SK-N-SH treated with all-trans-retinoic acid at 6 μM for 48 hours (cell line): ENCODE measurements around the gene TMEM9B.
"Not testable (repeated sequence)": the region's sequence is repeated elsewhere in the genome, so short reads cannot be mapped to it uniquely, and the experiment has no call there.

Source experiments
- ATAC-seq: fragments of 200-7000 bp; cut with Tn5 transposase; 3 replicates; pipeline ENCODE4 v1.9.1; 2020; ENCODE audit warnings: mild to moderate bottlenecking, moderate library complexity
- ARNTL ChIP-seq: fragments of 450-650 bp; formaldehyde crosslinking; IDR thresholded peaks from 2 replicates; pipeline ENCODE4 v1.5.0; 2020; ENCODE audit warnings: low read depth, mild to moderate bottlenecking, moderate library complexity, borderline replicate concordance
- BACH2 ChIP-seq: fragments of 250-450 bp; sonication (Bioruptor Pico); IDR thresholded peaks from 2 replicates; pipeline ENCODE4 v1.9.0; 2021; ENCODE audit warnings: mild to moderate bottlenecking, borderline replicate concordance
- CREB5 ChIP-seq: fragments of 250-450 bp; sonication (Bioruptor Pico); IDR thresholded peaks from 2 replicates; pipeline ENCODE4 v1.5.1; 2020; ENCODE audit warnings: low read depth, mild to moderate bottlenecking, moderate library complexity
- CSDC2 ChIP-seq: fragments of 250-450 bp; sonication (Bioruptor Pico); IDR thresholded peaks from 2 replicates; pipeline ENCODE4 v1.5.0; 2020; ENCODE audit warnings: mild to moderate bottlenecking, moderate library complexity
- ESRRG ChIP-seq: fragments of 250-450 bp; sonication (Bioruptor Pico); IDR thresholded peaks from 2 replicates; pipeline ENCODE4 v1.6.1; 2021; ENCODE audit warnings: mild to moderate bottlenecking
- GLIS3 ChIP-seq: fragments of 250-450 bp; sonication (Bioruptor Pico); IDR thresholded peaks from 2 replicates; pipeline ENCODE4 v1.5.0; 2020; ENCODE audit warnings: mild to moderate bottlenecking, moderate library complexity
- ISL1 ChIP-seq: fragments of 250-450 bp; sonication (Bioruptor Pico); IDR thresholded peaks from 2 replicates; pipeline ENCODE4 v2.1.2; 2022; ENCODE audit warnings: mild to moderate bottlenecking, moderate library complexity
- OSR1 ChIP-seq: fragments of 250-450 bp; sonication (Bioruptor Pico); IDR thresholded peaks from 2 replicates; pipeline ENCODE4 v1.8.0; 2022; ENCODE audit warnings: moderate library complexity, mild to moderate bottlenecking, inconsistent platforms
- PATZ1 ChIP-seq: fragments of 250-450 bp; sonication (Bioruptor Pico); IDR thresholded peaks from 2 replicates; pipeline ENCODE4 v1.8.0; 2020; ENCODE audit warnings: mild to moderate bottlenecking, moderate library complexity, borderline replicate concordance
- POU6F1 ChIP-seq: fragments of 250-450 bp; sonication (Bioruptor Pico); IDR thresholded peaks from 2 replicates; pipeline ENCODE4 v1.8.0; 2021; ENCODE audit warnings: low read depth, mild to moderate bottlenecking, moderate library complexity, borderline replicate concordance
- PPARA ChIP-seq: fragments of 250-450 bp; sonication (Bioruptor Pico); IDR thresholded peaks from 2 replicates; pipeline ENCODE4 v1.5.0; 2020; ENCODE audit warnings: mild to moderate bottlenecking, borderline replicate concordance
- RARB ChIP-seq: fragments of 250-450 bp; sonication (Bioruptor Pico); IDR thresholded peaks from 2 replicates; pipeline ENCODE4 v1.8.0; 2021; ENCODE audit warnings: mild to moderate bottlenecking, moderate library complexity
- SNAI2 ChIP-seq: fragments of 250-450 bp; sonication (Bioruptor Pico); IDR thresholded peaks from 2 replicates; pipeline ENCODE4 v1.5.0; 2020; ENCODE audit warnings: mild to moderate bottlenecking, moderate library complexity
- TCF4 ChIP-seq: fragments of 250-450 bp; sonication (Bioruptor Pico); IDR thresholded peaks from 2 replicates; pipeline ENCODE4 v1.8.0; 2021; ENCODE audit warnings: mild to moderate bottlenecking, moderate library complexity, borderline replicate concordance
- TOX ChIP-seq: fragments of 250-450 bp; sonication (Bioruptor Pico); IDR thresholded peaks from 2 replicates; pipeline ENCODE4 v1.8.0; 2021; ENCODE audit warnings: mild to moderate bottlenecking, moderate library complexity, borderline replicate concordance
- TSHZ2 ChIP-seq: fragments of 250-450 bp; sonication (Bioruptor Pico); IDR thresholded peaks from 2 replicates; pipeline ENCODE4 v1.5.0; 2020; ENCODE audit warnings: mild to moderate bottlenecking, moderate library complexity
- ZC3H10 ChIP-seq: fragments of 250-450 bp; sonication (Bioruptor Pico); IDR thresholded peaks from 2 replicates; pipeline ENCODE4 v1.5.1; 2021; ENCODE audit warnings: mild to moderate bottlenecking, moderate library complexity
- ZFP3 ChIP-seq: fragments of 250-450 bp; sonication (Bioruptor Pico); IDR thresholded peaks from 2 replicates; pipeline ENCODE4 v1.5.0; 2020; ENCODE audit warnings: mild to moderate bottlenecking, moderate library complexity
- ZFP30 ChIP-seq: fragments of 450-650 bp; formaldehyde crosslinking; IDR thresholded peaks from 2 replicates; pipeline ENCODE4 v1.5.0; 2022; ENCODE audit warnings: mild to moderate bottlenecking, moderate library complexity
- ZNF565 ChIP-seq: fragments of 450-650 bp; formaldehyde crosslinking; conservative IDR thresholded peaks from 2 replicates; pipeline ENCODE4 v1.5.0; 2020; ENCODE audit warnings: low read depth, mild to moderate bottlenecking, moderate library complexity
- ZNF70 ChIP-seq: fragments of 450-650 bp; formaldehyde crosslinking; IDR thresholded peaks from 2 replicates; pipeline ENCODE4 v1.5.0; 2020; ENCODE audit warnings: mild to moderate bottlenecking, moderate library complexity

TMEM9B gene

GRCh38 chr11:8987446-8987845, 23.2 kb upstream of the TMEM9B start:
- ATAC-seq: no peak
- TF ChIP-seq POU6F1 (CRISPR knock-in tag): no peak
- no peak for TF ChIP-seq ZC3H10
- TF ChIP-seq PPARA (CRISPR knock-in tag): no peak
- no peak for TF ChIP-seq GLIS3
- TF ChIP-seq RARB (CRISPR knock-in tag): no peak
- no peak for TF ChIP-seq ESRRG (CRISPR knock-in tag)
- no peak for TF ChIP-seq ZFP3 (CRISPR knock-in tag)
- TF ChIP-seq OSR1 (CRISPR knock-in tag): no peak
- TF ChIP-seq BACH2 (CRISPR knock-in tag): no peak
- no peak for TF ChIP-seq ZNF70 (CRISPR knock-in tag)
- TF ChIP-seq TCF4 (CRISPR knock-in tag): no peak
- TF ChIP-seq ARNTL (CRISPR knock-in tag): no peak
- TF ChIP-seq ZFP30: no peak
- no peak for TF ChIP-seq CREB5

GRCh38 chr11:8986772-8987171, 22.5 kb upstream of the TMEM9B start:
- ATAC-seq: not testable (repeated sequence)

- ATAC-seq: no peak
- TF ChIP-seq ISL1 (CRISPR knock-in tag) (no peak), ZNF70 (CRISPR knock-in tag) (no peak), SNAI2 (CRISPR knock-in tag) (no peak), PPARA (CRISPR knock-in tag) (no peak), ARNTL (CRISPR knock-in tag) (no peak), BACH2 (CRISPR knock-in tag) (no peak), OSR1 (CRISPR knock-in tag) (no peak), TSHZ2 (no peak), ESRRG (CRISPR knock-in tag) (no peak), ZC3H10 (no peak), TOX (no peak), ZFP30 (no peak), GLIS3 (no peak), PATZ1 (no peak), RARB (CRISPR knock-in tag) (no peak), ZNF565 (CRISPR knock-in tag) (no peak), CREB5 (no peak), CSDC2 (CRISPR knock-in tag) (no peak), TCF4 (CRISPR knock-in tag) (no peak)
Measured at GRCh38 chr11:8985462-8985861, 21.2 kb upstream of the TMEM9B start.

- TF ChIP-seq POU6F1 (CRISPR knock-in tag): no peak
- no peak for TF ChIP-seq ZNF70 (CRISPR knock-in tag)
- no peak for ATAC-seq
Measured at GRCh38 chr11:8983552-8983951, 19.3 kb upstream of the TMEM9B start.
